Measurements from ENCODE around the gene MCM5.
"Not testable (repeated sequence)": the region's sequence is repeated elsewhere in the genome, so short reads cannot be mapped to it uniquely, and the experiment has no call there.

MCM5 gene

GRCh38 chr22:35399678-35400500, at the start of gene MCM5:
Gene MCM5 (plus strand): TSS chr22:35400140. CDS start chr22:35400439, 299 bp downstream.
- peak; percentile 86 to 97 for DNase-seq

- DNase-seq, result peak; percentile 64 to 91
Measured at GRCh38 chr22:35350539-35351503, 49.1 kb upstream of the MCM5 start.

- no peak for DNase-seq
Measured at GRCh38 chr22:35352214-35353111, 47.5 kb upstream of the MCM5 start.

GRCh38 chr22:35353318-35353717, 46.6 kb upstream of the MCM5 start:
- DNase-seq, result no peak

GRCh38 chr22:35354068-35354467, 45.9 kb upstream of the MCM5 start:
- no peak for DNase-seq

GRCh38 chr22:35357883-35358621, 41.9 kb upstream of the MCM5 start:
- DNase-seq, result no peak

- DNase-seq, result no peak
Measured at GRCh38 chr22:35359380-35360065, 40.4 kb upstream of the MCM5 start.

- no peak for DNase-seq
Measured at GRCh38 chr22:35361001-35361558, 38.9 kb upstream of the MCM5 start.

GRCh38 chr22:35363566-35364086, 36.3 kb upstream of the MCM5 start:
- no peak for DNase-seq

- not testable (repeated sequence) for DNase-seq
Measured at GRCh38 chr22:35364230-35364629, 35.7 kb upstream of the MCM5 start.

- no peak for DNase-seq
Measured at GRCh38 chr22:35367331-35367886, 32.5 kb upstream of the MCM5 start.

GRCh38 chr22:35368386-35368785, 31.6 kb upstream of the MCM5 start:
- no peak for DNase-seq

- no peak for DNase-seq
Measured at GRCh38 chr22:35369996-35370395, 29.9 kb upstream of the MCM5 start.

GRCh38 chr22:35373781-35374180, 26.2 kb upstream of the MCM5 start:
- DNase-seq, result no peak

- no peak for DNase-seq
Measured at GRCh38 chr22:35375031-35375430, 24.9 kb upstream of the MCM5 start.

GRCh38 chr22:35375526-35375925, 24.4 kb upstream of the MCM5 start:
- no peak for DNase-seq

- DNase-seq, result no peak
Measured at GRCh38 chr22:35376728-35377472, 23.0 kb upstream of the MCM5 start.

GRCh38 chr22:35377735-35378134, 22.2 kb upstream of the MCM5 start:
- no peak for DNase-seq

- no peak for DNase-seq
Measured at GRCh38 chr22:35378621-35379020, 21.3 kb upstream of the MCM5 start.

Measured in NCI-H446 (cell line).